TTC549 (cell line): ENCODE measurements around the gene SMIM1.
"Not testable (repeated sequence)": the region's sequence is repeated elsewhere in the genome, so short reads cannot be mapped to it uniquely, and the experiment has no call there.

Source experiments
- FAIRE-seq: peaks from 2 replicates; lab custom pipeline; 2012; peaks lifted over from hg19 to GRCh38; lab: Jason Lieb, UNC

Gene SMIM1

GRCh38 chr1:3772715-3773571, at the start of gene SMIM1:
TSS of gene SMIM1 (plus strand) at chr1:3772749. CDS start at chr1:3775374, 2,625 bp downstream.
- no peak for FAIRE-seq

DNA sequence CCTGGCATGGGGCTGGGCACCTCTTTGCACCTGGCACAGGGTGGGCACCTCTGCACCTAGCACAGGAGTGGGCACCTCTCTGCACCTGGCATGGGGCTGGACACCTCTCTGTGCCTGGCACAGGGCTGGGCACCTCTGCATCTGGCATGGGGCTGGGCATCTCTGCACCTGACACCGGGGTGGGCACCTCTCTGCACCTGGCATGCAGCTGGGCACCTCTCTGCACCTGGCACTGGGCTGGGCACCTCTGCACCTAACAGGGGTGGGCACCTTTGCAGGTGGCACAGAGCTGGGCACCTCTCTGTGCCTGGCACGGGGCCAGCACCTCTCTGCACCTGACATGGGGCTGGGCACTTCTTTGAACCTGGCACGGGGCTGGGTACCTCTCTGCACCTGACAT, 49.7 kb upstream of the SMIM1 start:
- no peak for FAIRE-seq

DNA sequence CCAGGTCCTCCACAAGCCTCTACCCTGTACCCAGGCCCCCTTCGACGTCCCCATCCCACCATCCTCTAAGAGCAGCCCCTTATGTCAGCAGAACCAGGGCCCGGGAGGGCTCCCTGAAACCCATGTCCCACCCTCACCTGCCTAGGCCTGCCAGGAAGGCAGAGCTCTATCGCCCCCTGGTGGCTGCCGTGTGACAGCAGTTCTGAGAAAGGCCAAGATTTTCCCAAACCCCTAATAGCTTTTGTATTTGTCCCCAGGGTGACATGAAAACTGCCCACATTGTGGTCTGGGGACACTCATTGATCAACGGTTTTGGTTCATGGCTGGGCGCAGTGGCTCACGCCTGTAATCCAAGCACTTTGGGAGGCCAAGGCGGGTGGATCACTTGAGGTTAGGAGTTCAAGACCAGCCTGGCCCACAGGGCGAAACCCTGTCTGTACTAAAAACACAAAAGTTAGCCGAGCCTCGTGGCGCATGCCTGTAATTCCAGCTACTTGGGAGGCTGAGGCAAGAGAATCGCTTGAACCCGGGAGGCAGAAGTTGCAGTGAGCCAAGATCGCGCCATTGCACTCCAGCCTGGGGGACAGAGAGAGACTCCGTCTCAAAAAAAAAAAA, 48.0 kb upstream of the SMIM1 start:
- not testable (repeated sequence) for FAIRE-seq

GRCh38 chr1:3725366-3725765, 47.2 kb upstream of the SMIM1 start:
- FAIRE-seq: no peak

- no peak for FAIRE-seq
These were observed 45.3 kb upstream of the SMIM1 start for GRCh38 chr1:3727042-3727824.

DNA sequence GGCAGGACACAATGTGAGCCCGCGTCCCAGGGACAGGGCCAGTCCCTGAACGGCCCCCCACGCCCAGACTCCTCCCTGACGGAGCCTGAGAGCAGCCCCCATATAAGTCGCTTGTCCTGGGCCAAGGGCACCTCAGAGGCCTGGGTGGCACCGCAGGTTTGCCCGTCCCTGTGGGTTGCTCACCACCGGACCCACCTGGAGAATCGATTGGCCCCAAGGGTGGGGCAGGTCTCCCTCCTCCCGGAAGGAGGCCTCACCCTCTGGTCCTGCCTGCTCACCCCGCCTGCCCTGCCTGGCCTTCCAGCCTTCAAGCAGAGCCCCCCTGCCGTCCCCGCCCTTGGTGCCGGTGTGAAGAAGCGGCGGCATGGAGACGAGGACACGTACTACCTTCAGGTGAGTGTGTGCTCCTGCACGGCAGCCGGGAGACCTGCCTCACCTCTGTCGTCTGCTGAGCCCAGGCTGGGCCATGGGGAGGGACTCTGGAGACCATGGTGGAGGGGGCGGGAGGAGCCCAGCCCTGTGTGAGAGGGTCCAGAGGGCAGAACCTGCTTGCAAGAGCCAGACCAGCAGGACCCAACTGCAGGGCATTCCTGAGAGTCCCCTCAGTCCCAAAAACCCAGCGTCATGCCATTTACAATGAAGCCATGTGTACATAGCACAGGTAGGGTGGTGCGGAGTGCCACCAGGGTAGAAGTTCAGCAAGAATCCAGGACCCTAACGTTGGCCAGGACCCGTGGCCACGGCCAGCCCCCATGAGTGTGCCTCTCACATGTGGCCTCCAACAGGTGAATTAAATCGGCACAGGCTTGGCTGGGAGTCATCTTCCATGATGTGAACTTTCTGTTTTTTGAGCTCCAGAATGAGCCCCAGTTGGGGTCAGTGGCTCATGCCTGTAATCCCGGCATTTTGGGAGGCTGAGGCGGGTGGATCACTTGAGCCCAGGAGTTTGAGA, 44.4 kb upstream of the SMIM1 start:
- FAIRE-seq: no peak

GRCh38 chr1:3729594-3730542, 42.7 kb upstream of the SMIM1 start:
- no peak for FAIRE-seq

GRCh38 chr1:3730543-3731247, 41.9 kb upstream of the SMIM1 start:
- no peak for FAIRE-seq

DNA sequence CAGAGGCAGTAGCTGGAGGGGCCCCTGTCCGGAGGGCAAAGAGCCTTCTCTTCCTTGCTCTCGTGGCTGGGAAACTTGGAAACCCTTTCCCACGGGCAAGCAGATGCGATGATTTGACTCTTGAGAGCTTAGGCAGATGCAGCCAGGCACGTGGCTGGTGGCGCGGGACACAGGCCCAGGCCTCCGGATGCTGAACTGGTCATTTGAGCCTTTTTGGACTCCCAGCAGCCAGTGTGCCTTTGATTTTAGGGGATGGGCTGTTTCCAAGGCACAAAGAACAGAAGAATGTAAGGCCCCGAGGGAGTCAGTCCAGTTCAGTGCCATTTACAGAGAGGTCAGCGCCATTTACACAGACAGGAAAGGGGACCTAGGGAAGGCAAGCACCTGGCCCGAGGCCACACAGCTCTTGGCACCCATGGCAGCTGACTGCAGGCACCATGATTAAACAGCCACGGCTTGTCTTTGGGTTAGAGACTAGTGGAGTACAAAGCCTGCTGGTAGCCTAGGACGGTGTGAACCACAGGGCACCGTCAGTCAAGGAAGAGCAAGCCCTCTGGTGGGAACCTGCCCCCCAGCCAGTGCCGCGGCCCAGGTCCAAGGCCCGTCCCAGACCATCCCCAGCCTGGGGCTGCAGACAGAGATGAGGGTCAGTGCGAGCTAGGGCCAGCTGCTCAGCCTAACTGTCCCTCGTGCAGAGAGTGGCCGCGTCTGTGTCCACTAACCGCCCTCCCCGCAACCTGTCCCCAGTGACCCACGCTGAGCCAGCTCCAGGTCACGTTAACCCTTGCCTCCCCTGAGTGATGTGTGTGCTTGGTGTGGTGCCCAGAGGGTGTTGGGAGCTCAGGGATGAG, 40.7 kb upstream of the SMIM1 start:
- no peak for FAIRE-seq

GRCh38 chr1:3732434-3733093, 40.0 kb upstream of the SMIM1 start:
- no peak for FAIRE-seq

- FAIRE-seq: no peak
These were observed 39.3 kb upstream of the SMIM1 start for GRCh38 chr1:3733094-3733882.

DNA sequence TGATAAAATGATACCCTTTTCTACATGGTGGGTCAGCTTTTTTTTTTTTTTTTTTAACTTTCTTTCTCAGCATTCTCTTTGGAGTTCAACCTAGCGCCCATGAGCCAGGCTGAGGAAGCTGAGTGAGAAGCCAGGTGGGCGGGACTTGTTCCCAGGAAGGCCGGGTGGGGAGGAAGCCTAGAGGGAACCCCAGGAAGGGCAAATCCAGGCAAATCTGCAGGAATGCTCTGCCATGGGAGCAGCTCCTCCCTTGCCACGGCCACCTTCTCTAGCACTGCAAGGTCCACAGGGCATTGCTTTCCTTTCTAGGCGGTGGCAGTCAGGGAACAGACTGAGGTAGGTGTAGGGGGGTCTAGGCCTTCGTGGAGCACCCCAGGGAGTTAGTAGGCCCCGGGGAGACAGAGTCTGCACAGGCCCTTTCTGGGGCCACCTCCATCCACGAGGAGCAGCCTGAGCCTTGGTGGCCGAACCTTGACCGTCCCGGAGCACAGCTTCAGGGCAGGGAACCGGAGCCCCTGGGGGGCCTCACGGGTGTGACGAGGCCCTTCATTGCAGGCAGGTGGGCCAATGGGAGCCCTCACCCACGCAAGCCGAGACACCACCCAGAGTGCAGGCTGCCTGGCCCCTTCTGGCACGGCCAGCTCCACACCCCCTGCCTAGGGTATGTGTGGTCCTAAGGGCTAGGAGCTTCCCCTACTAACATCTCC, 38.5 kb upstream of the SMIM1 start:
- FAIRE-seq: no peak

GRCh38 chr1:3734602-3735001, 37.9 kb upstream of the SMIM1 start:
- no peak for FAIRE-seq

DNA sequence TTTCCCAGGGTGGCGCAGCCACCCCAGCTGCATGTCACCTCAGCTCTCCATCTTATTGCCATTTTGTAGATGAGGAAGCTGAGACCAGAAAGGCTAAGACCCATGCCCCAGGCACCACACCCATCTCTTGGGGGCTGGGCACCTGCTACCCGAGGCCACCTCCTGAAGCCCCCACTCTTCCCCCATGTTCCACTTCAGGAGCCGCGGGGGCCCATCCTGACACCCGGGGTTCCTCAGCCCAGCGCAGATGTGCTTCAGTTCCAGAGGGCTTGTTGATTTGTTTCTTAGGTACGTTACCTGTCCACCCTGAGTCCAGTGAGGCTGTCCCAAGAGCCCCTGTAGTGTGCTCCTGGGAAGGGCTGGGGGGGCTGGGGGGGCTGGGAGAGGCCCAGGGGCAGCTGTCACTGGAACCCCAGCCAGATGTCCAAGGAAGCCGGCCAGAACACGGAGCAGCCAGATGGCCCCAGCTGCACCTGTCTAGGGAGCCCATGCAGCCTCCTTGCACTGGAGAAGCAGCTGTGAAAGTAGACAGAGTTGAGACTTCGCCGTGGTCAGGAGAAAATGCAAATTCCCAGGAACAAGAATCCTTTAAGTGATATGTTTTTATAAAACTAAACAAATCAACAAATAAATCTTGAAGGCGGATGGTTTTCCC, 37.4 kb upstream of the SMIM1 start:
- no peak for FAIRE-seq

DNA sequence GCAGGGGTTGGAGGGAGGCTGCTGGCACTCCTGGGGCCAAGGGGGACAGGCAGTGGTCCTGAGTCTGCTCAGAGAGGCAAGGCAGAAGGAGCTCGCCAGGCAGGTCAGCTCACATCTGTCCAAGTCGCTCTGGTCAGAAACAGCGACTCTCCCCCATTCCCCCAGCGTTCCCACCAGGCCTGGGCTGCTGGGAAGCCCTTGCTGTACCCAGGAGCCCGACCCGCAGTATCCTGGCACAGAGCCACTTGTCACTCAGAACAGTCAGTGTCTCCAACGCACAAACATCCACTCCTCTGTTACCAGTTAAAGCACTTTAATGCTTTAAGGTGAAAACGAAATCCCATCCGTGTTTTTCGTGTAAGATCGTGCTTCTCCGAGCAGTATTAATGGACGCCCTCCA, 36.9 kb upstream of the SMIM1 start:
- FAIRE-seq: no peak

- FAIRE-seq: no peak
These were observed 36.4 kb upstream of the SMIM1 start for GRCh38 chr1:3736131-3736561.
